Measurements from ENCODE around the gene CABP5.

The CABP5 gene

DNA sequence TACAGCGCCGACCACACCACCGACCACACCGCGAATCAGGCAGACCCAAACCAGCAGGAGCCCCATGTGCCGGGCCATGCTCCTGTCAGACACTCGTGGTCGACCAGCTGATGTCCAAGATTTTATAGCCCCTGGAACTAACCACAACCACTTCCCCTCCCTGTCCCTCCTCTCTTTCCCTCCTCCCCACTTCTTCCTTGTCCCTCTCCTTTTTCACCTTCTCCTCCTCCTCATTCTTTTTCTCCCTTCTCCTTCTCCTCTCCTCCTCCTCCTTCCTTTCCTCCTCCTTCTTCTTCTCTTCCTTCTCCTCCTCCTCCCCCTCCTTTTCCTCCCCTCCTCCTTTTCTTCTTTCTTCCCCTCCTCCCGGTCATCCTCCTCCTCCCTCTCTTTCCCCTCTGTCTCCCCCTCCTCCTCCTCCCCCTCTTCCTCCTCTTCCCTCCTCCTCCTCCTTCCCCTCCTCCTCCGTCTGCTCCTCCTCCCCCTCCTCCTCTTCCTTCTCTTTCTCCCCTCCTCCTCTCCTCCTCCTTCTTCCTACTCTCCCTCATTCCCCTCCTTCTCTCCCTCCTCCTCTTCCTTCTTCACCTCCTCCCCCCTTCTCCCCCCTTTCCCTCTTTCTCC lies 52.6 kb downstream of the CABP5 start:
- H3K9ac ChIP-seq (ENCODE audit: low read depth, low read length), result no peak overlapping the region
- H3K4me3 ChIP-seq (ENCODE audit: low read depth, low read length), result no peak overlapping the region
- no peaks in the 10 kb centered on the region for H3K36me3 ChIP-seq (ENCODE audit: control insufficient read depth, insufficient read depth, low read length)
- H3K9me3 ChIP-seq (ENCODE audit: control insufficient read depth, insufficient read depth, low read length), result no peaks in the 10 kb centered on the region
- no peaks in the 10 kb centered on the region for H3K4me1 ChIP-seq (ENCODE audit: control insufficient read depth, insufficient read depth, low read length)
- no peaks in the 10 kb centered on the region for H3K27me3 ChIP-seq (ENCODE audit: control insufficient read depth, insufficient read depth, low read length)

Data from iPS-15b (cell line).